Heart left ventricle (tissue), 13 donors: ENCODE data around the gene ST3GAL2.

Experiments
- CTCF ChIP-seq, 12 donors: fragments of 200-600 bp; sonication (generic) in 4 of 12; IDR thresholded peaks; one replicate each; pipeline versions ENCODE4 v1.5.0 to v1.8.0; 2018 to 2022; ENCODE audit warnings: antibody characterized with exemption in 12 of 12, mild to moderate bottlenecking in 5 of 12
- POLR2A ChIP-seq, 2 donors: fragments of 450-650 bp; IDR thresholded peaks; one replicate each; pipeline ENCODE4 v1.6.1; 2017; ENCODE audit warnings: antibody characterized with exemption in 2 of 2, mild to moderate bottlenecking in 2 of 2, moderate library complexity in 2 of 2
- donor health status: ischemic (EF 13 %, LVEDD 7.1; RV severe dilation, severe dysfunction).
- donor health status: DM: no; HTN: yes; CAD: no.
- donor health status: DM: no; HTN: no; CAD: no.
- donor health status: ischemic (EF 25% LVEDD 6.9; RV normal size, moderate dysfunction).
- donor health status: ischemic (EF 25% LVEDD 5.7; RV mildly dilated, moderate dysfunction).
- donor health status: ischemic (EF 35%, LVEDD 5.7; RV mildly dilated, moderate dysfunction).
- donor health status: nonischemic (EF 11% LVEDD 7.7; RV severe dilation, severe dysfunction).
- donor health status: DM: yes; HTN: yes; CAD: no.
- donor health status: PGD.
- donor health status: ischemic (EF 29% LVEDD 5.4; RV normal size, mild dysfunction).
- donor health status: nonischemic (EF 23%, LVEDD 6.1; RV moderate dilation, normal function).

GRCh38 chr16:70395345-70395901 is 43.5 kb downstream of the ST3GAL2 start:
- TF ChIP-seq CTCF (IDR thresholded peaks at IDR 0.05) (peak; percentile 61 to 88 (median 72)), POLR2A (IDR thresholded peaks at IDR 0.05) (no peak)
